GM21576 (cell line): ENCODE measurements around the gene LONRF2.
A peak's percentile ranks its signal among the peaks of the same experiment; 100 is the strongest.

Experiments
- ATAC-seq: cut with Tn5 transposase; IDR thresholded peaks from one replicate; pipeline ENCODE4 v1.9.1; 2021; ENCODE audit warnings: mild to moderate bottlenecking, moderate library complexity; ENCODE audit not compliant: unreplicated experiment

Gene LONRF2

GRCh38 chr2:100237770-100238169, 84.5 kb downstream of the LONRF2 start:
- no peak for ATAC-seq

- no peak for ATAC-seq
These were observed 85.1 kb downstream of the LONRF2 start for GRCh38 chr2:100237163-100237562.

DNA sequence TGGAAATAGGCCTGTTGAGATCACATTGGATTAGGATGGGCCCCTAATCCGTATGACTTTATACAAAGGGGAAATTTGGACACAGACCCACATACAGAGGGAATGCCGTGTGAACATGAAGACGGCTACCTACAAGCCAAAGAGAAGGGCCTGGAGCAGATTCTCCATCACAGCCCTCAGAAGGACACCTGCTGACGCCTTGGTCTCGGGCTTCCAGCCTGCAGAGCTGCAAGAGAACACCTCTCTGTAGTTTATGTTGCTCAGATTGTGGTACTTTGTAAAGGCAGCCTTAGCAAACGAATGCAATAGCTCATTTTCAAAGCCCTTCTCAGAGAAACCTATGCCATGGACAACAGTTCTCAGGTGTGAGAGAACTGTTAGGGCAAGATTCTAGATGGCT, 86.1 kb downstream of the LONRF2 start:
- ATAC-seq, result no peak

DNA sequence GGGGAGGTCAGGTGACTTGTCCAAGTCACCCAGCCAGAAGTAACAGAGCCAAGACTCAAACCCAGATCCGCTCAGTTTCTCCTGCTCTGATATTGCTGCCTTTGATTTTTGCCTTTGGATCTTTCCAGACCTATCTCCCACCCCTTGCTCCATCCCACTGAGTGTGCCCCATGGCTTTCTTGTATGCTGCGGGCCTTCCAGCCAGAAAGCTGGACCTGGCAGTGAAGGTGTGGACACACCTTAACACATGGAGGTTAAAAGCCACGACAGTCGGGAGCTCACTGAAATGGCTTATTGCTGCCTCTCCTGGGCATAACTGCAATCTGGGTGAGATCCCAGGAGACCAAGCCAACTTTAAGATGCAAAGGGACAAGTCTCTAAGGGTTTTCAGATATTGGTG, 86.7 kb downstream of the LONRF2 start:
- peak; percentile 2 for ATAC-seq

GRCh38 chr2:100235098-100235497, 87.2 kb downstream of the LONRF2 start:
- peak; percentile 97 for ATAC-seq

GRCh38 chr2:100234141-100234540, 88.2 kb downstream of the LONRF2 start:
- no peak for ATAC-seq

- ATAC-seq, result no peak
These were observed 89.2 kb downstream of the LONRF2 start for GRCh38 chr2:100233061-100233460.

DNA sequence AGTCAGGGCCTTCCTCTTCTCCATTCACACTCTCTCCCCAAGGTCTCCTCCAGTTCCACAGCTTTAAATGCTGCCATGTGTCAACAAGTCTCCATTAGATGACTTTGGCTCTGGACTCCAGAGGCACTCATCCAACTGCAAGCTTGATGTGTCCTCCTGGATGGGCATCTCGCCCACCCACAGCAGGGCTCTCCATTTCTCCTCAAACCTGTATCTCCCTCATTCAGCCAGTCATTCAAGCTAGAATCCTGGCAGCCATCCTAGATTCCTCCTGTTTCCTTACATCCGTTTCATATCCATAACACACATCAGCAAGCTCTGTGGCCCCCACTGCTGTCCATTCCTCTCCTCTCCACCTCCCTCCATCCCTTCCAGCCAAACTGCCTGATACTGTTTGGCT, 91.5 kb downstream of the LONRF2 start:
- no peak for ATAC-seq

DNA sequence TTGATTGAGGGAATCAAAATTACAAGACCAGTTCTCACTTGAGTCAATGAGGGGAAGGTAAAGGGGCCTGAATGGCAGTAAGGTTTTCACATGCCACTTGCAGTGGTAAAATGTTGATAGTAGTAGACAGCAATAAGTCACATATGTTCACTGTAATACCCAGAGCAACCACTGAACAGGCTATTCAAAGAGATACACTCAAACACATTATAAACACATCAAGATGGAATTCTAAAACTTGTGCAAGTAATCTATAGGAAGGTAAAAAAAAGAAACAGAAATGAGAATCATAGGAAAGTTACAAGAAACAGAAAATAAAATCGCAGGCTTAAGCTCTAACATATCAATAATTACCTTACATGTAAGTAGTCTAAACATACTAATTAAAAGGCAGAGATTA, 93.3 kb downstream of the LONRF2 start:
- no peak for ATAC-seq

DNA sequence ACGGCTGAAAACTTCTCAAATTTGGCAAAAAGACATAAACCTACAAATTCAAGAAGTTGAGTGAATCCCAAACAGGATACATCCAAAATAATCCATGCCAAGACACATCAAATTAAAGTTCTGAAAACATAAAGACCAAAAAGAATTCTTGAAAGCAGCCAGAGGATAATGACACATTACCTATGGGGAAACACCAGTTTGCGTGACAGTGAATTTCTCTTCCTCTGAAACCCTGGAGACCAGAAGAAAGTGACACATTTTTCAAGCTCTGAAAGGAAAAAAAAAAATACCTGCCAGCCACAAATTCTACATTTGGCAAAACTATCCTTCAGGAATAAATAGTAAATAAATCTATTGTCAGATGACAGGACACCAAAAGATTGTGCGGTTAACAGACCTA, 93.9 kb downstream of the LONRF2 start:
- ATAC-seq, result no peak

DNA sequence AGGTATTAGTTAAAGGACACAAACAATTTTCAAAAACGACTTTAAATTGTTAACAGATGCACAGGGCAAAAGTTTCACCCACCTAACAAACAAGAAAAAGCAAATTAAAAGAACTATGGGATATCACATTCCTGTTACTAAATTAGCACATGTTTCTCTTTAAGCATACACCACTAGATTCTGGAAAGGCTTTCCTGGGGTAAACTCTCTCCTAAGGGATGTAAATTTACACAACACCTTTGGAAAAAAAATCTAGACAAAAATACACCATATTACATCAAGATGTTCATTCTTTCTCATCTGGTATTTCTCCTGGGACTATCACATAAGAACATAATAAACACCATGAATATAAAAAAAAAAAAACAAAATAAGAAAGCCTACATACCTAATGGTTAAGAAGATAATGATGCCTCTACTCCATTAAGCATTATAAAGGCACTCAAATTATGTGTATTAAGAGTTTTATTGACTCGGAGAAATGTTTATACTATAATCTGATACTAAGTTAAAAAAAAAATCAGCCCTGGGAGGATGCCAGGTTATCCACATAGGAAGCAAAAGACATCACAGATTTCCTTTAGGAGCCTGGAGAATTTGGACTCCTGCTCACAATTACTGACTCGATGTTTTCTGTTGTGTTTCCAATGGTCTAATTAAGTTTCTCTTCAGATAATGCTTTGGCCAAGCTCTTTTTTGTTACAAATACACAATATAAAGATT, 97.2 kb downstream of the LONRF2 start:
- no peak for ATAC-seq

DNA sequence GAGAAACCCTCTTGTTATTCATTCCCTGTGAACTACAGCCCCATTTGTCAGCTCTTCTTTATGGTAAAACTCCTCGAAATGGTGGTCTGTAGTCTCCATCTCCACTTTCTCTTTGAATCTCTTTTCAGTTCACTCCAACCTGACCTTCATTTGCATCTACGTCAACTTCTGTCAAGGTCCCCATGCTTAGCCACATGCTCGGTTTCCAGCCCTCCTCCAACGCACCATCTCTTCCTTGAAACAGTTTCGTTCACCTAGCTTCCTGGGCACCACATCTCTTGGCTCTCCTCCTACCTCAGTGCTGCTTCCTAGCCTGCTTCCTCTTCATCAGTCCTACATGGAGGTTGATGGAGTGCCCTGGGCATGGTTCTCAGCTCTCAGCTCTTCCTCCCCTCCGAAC, 98.8 kb downstream of the LONRF2 start:
- ATAC-seq, result no peak
